MM.1S (cell line): ENCODE results near the gene LDLRAD4.

Source experiments
- CTCF ChIP-seq: fragments of 300-600 bp; sonication (generic); IDR thresholded peaks from 2 replicates; pipeline ENCODE4 v1.5.1; 2016; ENCODE audit warnings: antibody characterized with exemption, low read length, mixed read lengths
- EZH2 ChIP-seq: fragments of 300-600 bp; sonication (generic); optimal IDR thresholded peaks from 2 replicates; pipeline ENCODE3; 2017; ENCODE audit warnings: low read depth, mild to moderate bottlenecking, antibody characterized with exemption, low read length, mixed read lengths
- EZH2phosphoT487 ChIP-seq: fragments of 300-600 bp; sonication (generic); IDR thresholded peaks from 2 replicates; pipeline ENCODE4 v1.6.1; 2018; ENCODE audit warnings: antibody characterized with exemption, low read length

- TF ChIP-seq CTCF (no peak), EZH2phosphoT487 (no peak), EZH2 (no peak)
Measured at GRCh38 chr18:13427354-13427753, 208.8 kb downstream of the LDLRAD4 start.
